CD4-positive, alpha-beta T cell (primary cell): ENCODE results near the gene PET100. TPM values are rescaled to one million over a fixed set of nuclear protein-coding genes. Genes with fewer than 3 reads are reported as not detected.

ENCODE experiments used
- ATAC-seq: fragments of 200-7000 bp; cut with Tn5 transposase; one replicate; pipeline ENCODE4 v1.10.0; 2022; ENCODE audit warnings: mild to moderate bottlenecking; ENCODE audit not compliant: poor library complexity
- CTCF ChIA-PET: fragments of 350-600 bp; sonication (Branson Sonifier 250); formaldehyde crosslinking; loops from one replicate; lab custom pipeline; 2021; ENCODE audit warnings: antibody characterized with exemption, inconsistent platforms; lab: Charles Lee
- POLR2A ChIA-PET: fragments of 350-600 bp; sonication (Branson Sonifier 250); formaldehyde crosslinking; loops from one replicate; lab custom pipeline; 2021; ENCODE audit warnings: antibody characterized with exemption, inconsistent platforms; lab: Charles Lee
- DNase-seq, 14 experiments: peaks; one replicate each; pipeline ENCODE4 v3.0.0-alpha.2; 2013 to 2020; ENCODE audit warnings: mixed read lengths in 2 of 14
- H3K27ac ChIP-seq, 2 donors: one replicate each; pipeline versions ENCODE4 v1.5.1 to v1.7.0; 2013; ENCODE audit warnings: low read length in 2 of 2, low read depth in 1 of 2, mild to moderate bottlenecking in 1 of 2
- H3K27me3 ChIP-seq, 2 experiments: 1 replicate in 1 of 2; 2 replicates in 1 of 2; pipeline versions ENCODE4 v1.6.1 to v1.7.0; 2013; ENCODE audit warnings: low read length in 2 of 2, control low read depth in 1 of 2, mild to moderate bottlenecking in 1 of 2, moderate library complexity in 1 of 2; ENCODE audit not compliant: insufficient read depth in 2 of 2, control insufficient read depth in 1 of 2
- H3K36me3 ChIP-seq: one replicate; pipeline ENCODE4 v1.6.1; 2013; ENCODE audit warnings: low read length, control low read depth; ENCODE audit not compliant: insufficient read depth
- H3K4me1 ChIP-seq: one replicate; pipeline ENCODE4 v1.6.1; 2013; ENCODE audit warnings: low read length, control low read depth; ENCODE audit not compliant: insufficient read depth
- H3K4me3 ChIP-seq: one replicate; pipeline ENCODE4 v1.5.1; 2013; ENCODE audit warnings: mild to moderate bottlenecking, low read length, moderate library complexity
- H3K9me3 ChIP-seq, 2 experiments: 1 replicate in 1 of 2; 2 replicates in 1 of 2; pipeline versions ENCODE4 v1.6.1 to v1.7.0; 2013; ENCODE audit warnings: low read length in 2 of 2, mild to moderate bottlenecking in 2 of 2, control low read depth in 1 of 2, moderate library complexity in 1 of 2; ENCODE audit not compliant: control insufficient read depth in 1 of 2, insufficient read depth in 1 of 2
- H3K27ac Mint-ChIP-seq: one replicate; pipeline ENCODE4 v1.8.0; 2020; ENCODE audit warnings: mixed read lengths
- H3K27me3 Mint-ChIP-seq: one replicate; pipeline ENCODE4 v1.8.0; 2021; ENCODE audit warnings: mixed read lengths
- H3K36me3 Mint-ChIP-seq: one replicate; pipeline ENCODE4 v1.8.0; 2021; ENCODE audit warnings: low read depth, mixed read lengths
- H3K4me1 Mint-ChIP-seq: one replicate; pipeline ENCODE4 v1.8.0; 2021; ENCODE audit warnings: low read depth, mixed read lengths
- H3K4me3 Mint-ChIP-seq: one replicate; pipeline ENCODE4 v1.8.0; 2020; ENCODE audit warnings: mild to moderate bottlenecking, mixed read lengths
- H3K9me3 Mint-ChIP-seq: one replicate; pipeline ENCODE4 v1.8.0; 2020; ENCODE audit warnings: mixed read lengths
- CTCF ChIP-seq: fragments of 200-600 bp; IDR thresholded peaks from one replicate; pipeline ENCODE4 v1.8.0; 2022; ENCODE audit warnings: antibody characterized with exemption, mild to moderate bottlenecking
- intact Hi-C, 2 experiments: fragments of 100-400 bp; cut with DNase I in 1 of 2; cut with micrococcal nuclease in 1 of 2; formaldehyde crosslinking; loops; one replicate each; pipeline versions ENCODE4 v1.15.1 to v1.9.0; 2023 to 2025; cut with DNase I, micrococcal nuclease
- total RNA-seq, 174 experiments: library from RNA in 2 of 174; stranded (reverse) in 2 of 174; gene quantifications; one replicate each; pipeline ENCODE4 v1.2.3 and lab custom pipeline; 2021 to 2026

PET100 gene
- total RNA-seq, 2 experiments from 2014 or later: 178 to 188 TPM

GRCh38 chr19:7641290-7642276 lies 12.0 kb downstream of the PET100 start:
- POLR2A ChIA-PET: interaction anchor here (0.5 to 2.3 kb wide), 3 partner anchors 12 to 1129 kb away, joined by 3 to 9 read pairs (median 6); partner anchors contain the start of genes PET100 and XAB2
- intact Hi-C loops: no loop called here
- Histone ChIP-seq H3K36me3 (peaks cover 46% of the 10 kb centered on the region), H3K9me3 (no peaks in the 10 kb centered on the region), H3K27me3 (no peaks in the 10 kb centered on the region), H3K4me3 (no peak overlapping the region), H3K4me1 (peaks cover 39% of the 10 kb centered on the region), H3K27ac (no peak overlapping the region)
- Mint-ChIP-seq H3K4me3 (no peak overlapping the region), H3K4me1 (peaks cover 29% of the 10 kb centered on the region), H3K27me3 (no peaks in the 10 kb centered on the region), H3K9me3 (no peaks in the 10 kb centered on the region), H3K36me3 (peaks cover 35% of the 10 kb centered on the region), H3K27ac (no peak overlapping the region)
- ATAC-seq: no peak
- TF ChIP-seq CTCF: no peak
- CTCF ChIA-PET: no interaction called here
- DNase-seq: no peak

GRCh38 chr19:7642295-7643030 lies 12.9 kb downstream of the PET100 start:
- H3K4me1 ChIP-seq: peaks cover 34% of the 10 kb centered on the region
- POLR2A ChIA-PET: interaction anchor here (2.3 kb wide), 1 partner anchor 13 kb away, joined by 9 read pairs; the partner anchor contains the start of genes PET100 and XAB2
- intact Hi-C loops: no loop called here

More at GRCh38 chr19:7642295-7643030, 12.9 kb downstream of the PET100 start:
- CTCF ChIA-PET: interaction anchor here (0.8 kb wide), 1 partner anchor 9 kb away, joined by 3 read pairs; no protein-coding TSS in a partner anchor
- H3K9me3 ChIP-seq: no peaks in the 10 kb centered on the region
- no peak overlapping the region for H3K4me3 ChIP-seq
- ATAC-seq: no peak
- peak in 1 of 14 experiments; percentile 28 for DNase-seq
- H3K36me3 ChIP-seq: peaks cover 54% of the 10 kb centered on the region
- no peaks in the 10 kb centered on the region for H3K27me3 Mint-ChIP-seq
- no peak overlapping the region for H3K4me3 Mint-ChIP-seq
- peaks cover 30% of the 10 kb centered on the region for H3K36me3 Mint-ChIP-seq
- no peaks in the 10 kb centered on the region for H3K27me3 ChIP-seq
- no peak overlapping the region for H3K27ac Mint-ChIP-seq
- no peaks in the 10 kb centered on the region for H3K9me3 Mint-ChIP-seq
- no peak overlapping the region for H3K27ac ChIP-seq
- TF ChIP-seq CTCF: no peak
- H3K4me1 Mint-ChIP-seq: peaks cover 25% of the 10 kb centered on the region
